LNCAP (cell line): ENCODE data around the gene SH3BP4.

ENCODE experiments used
- CTCF ChIP-seq: fragments of 450-650 bp; IDR thresholded peaks from 2 replicates; pipeline ENCODE4 v1.5.1; 2017; ENCODE audit warnings: mild to moderate bottlenecking

SH3BP4 gene

DNA sequence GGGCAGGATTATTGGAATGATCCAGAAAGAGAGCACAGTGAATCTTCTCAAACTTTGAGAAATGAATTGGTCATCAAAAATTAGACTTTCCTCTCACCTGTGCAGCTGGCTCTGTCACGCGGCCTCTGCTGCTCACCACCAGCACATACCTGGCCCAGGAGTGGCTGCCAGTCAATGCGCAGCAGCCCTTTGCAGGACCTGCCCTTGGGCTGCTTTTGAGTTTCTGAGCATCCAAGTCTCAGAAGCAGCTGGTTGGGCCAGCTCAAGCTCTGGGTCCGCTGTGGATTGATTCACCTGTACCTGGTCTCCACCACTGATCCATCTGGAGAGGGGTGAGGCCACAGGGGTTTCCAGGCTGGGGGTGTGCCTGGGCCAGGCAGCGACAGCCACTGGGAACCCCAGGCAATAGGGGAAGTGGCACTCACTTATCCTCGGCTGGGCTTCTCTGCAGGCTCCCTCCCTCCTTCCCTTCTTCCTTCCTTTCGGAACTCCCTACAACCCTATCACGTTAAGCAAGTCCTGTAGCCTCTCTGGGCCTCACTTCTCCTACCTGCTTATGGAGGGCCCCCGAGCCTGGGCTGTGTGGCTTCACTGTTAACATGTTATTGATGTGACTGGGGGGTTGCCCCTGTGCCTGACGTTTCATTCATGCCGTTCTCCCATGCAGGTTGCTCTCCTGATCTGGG lies 48.1 kb downstream of the SH3BP4 start:
- no peak for TF ChIP-seq CTCF

- TF ChIP-seq CTCF: no peak
Observed at GRCh38 chr2:235000426-235001236, 48.8 kb downstream of the SH3BP4 start.

- TF ChIP-seq CTCF: no peak
Observed at GRCh38 chr2:235001237-235002133, 49.7 kb downstream of the SH3BP4 start.

DNA sequence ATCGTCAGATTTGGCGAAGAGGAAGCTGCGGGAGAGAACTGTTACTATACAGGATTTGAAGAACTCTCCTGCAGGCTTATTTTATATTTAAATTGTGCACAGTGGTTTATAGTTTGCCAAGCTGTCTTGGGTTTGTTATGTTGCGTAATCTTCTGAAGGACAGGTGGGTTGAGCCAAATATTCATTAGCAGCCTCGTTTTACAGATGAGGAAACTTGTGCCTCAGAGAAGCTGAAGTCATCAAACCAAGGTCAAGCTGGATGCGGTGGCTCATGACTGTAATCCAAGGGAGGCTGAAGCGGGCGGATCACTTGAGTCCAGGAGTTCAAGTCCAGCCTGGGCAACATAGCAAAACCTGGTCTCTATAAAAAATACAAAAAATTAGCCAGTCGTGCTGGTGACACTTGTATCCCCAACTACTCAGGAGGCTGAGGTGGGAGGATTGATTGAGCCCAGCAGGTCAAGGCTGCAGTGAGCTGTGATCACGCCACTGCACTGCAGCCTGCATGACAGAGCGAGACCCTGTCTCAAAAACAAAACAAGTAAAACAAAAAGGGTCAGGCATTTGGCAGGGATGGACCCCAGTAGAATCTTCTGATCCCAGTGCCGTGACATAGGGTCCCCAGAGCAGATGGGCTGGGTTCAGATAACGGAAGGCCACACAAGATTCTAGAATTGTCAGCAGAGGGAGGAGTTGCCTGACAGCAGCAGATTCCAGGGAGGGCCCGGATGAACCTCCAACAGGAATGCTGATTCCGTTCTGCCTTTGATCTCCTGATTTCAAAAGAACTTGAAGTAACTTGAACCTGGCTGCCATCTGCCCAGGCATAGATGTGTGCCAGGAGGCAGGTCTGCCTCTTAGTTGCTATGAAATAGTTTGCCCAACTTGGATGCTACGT lies 50.6 kb downstream of the SH3BP4 start:
- TF ChIP-seq CTCF: no peak

DNA sequence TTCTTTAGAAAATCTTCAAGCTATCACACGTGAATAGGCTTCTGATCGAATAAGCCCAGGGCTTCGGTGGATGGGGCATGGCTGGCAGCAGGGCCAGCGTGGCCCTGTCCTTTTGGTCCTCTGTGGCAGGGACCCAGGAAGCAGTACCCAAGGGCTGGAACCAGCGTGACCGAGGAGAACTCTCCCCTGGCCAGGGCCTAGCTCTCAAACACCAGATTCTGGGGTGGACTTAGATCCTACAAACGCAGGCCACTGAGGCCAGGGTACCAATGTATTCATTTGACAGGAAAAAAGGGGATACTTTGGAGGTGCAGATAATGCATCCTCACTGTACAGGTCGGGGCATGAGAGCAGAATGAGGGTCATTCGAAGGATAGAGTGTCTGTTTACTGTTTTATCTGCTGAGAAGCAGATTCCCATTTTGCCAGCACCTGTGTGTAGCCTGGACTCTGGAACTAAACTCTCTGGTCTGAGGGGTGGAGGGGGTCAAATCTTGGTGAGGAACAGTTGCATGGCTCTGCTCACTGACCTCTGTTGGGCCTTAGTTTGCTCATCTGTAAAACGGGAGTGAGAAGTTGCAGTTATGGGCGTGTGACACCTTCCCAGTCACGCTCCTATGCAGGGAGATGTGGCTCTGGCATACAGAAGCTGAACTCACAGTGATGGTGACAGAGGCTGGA lies 51.4 kb downstream of the SH3BP4 start:
- TF ChIP-seq CTCF: no peak

GRCh38 chr2:235004329-235004903 lies 52.6 kb downstream of the SH3BP4 start:
- TF ChIP-seq CTCF: no peak
